GM21825 (cell line): ENCODE results near the gene KRT8.
"Not testable (repeated sequence)": the region's sequence is repeated elsewhere in the genome, so short reads cannot be mapped to it uniquely, and the experiment has no call there.

Experiments used
- ATAC-seq: cut with Tn5 transposase; IDR thresholded peaks from one replicate; pipeline ENCODE4 v1.9.1; 2021; ENCODE audit warnings: mild to moderate bottlenecking, moderate library complexity; ENCODE audit not compliant: unreplicated experiment

KRT8 gene

GRCh38 chr12:52904509-52905300 is at the start of gene KRT8:
KRT8 (minus strand) TSS chr12:52905076; CDS start chr12:52904981, 95 bp downstream.
- ATAC-seq = not testable (repeated sequence)

- ATAC-seq = no peak
Measured at GRCh38 chr12:52953181-52953841, 48.4 kb upstream of the KRT8 start.

GRCh38 chr12:52952076-52952801 is 47.4 kb upstream of the KRT8 start:
- no peak for ATAC-seq

- no peak for ATAC-seq
Measured at GRCh38 chr12:52951640-52952039, 46.8 kb upstream of the KRT8 start.

GRCh38 chr12:52951126-52951525 is 46.2 kb upstream of the KRT8 start:
- no peak for ATAC-seq

- no peak for ATAC-seq
Measured at GRCh38 chr12:52950553-52950952, 45.7 kb upstream of the KRT8 start.

- no peak for ATAC-seq
Measured at GRCh38 chr12:52949413-52950331, 44.8 kb upstream of the KRT8 start.

- ATAC-seq = no peak
Measured at GRCh38 chr12:52947738-52948423, 43.0 kb upstream of the KRT8 start.

- ATAC-seq = no peak
Measured at GRCh38 chr12:52946797-52947547, 42.1 kb upstream of the KRT8 start.

- ATAC-seq = no peak
Measured at GRCh38 chr12:52946334-52946733, 41.5 kb upstream of the KRT8 start.

GRCh38 chr12:52945389-52946232 is 40.7 kb upstream of the KRT8 start:
- ATAC-seq = no peak

- ATAC-seq = no peak
Measured at GRCh38 chr12:52944683-52945388, 40.0 kb upstream of the KRT8 start.

GRCh38 chr12:52942901-52943181 is 38.0 kb upstream of the KRT8 start:
- no peak for ATAC-seq

- no peak for ATAC-seq
Measured at GRCh38 chr12:52942066-52942900, 37.4 kb upstream of the KRT8 start.

GRCh38 chr12:52929538-52929937 is 24.7 kb upstream of the KRT8 start:
- ATAC-seq = no peak

GRCh38 chr12:52927964-52928363 is 23.1 kb upstream of the KRT8 start:
- ATAC-seq = no peak

- ATAC-seq = no peak
Measured at GRCh38 chr12:52926596-52927234, 21.8 kb upstream of the KRT8 start.
